NAMALWA (cell line): Measurements from ENCODE around the gene LRIG1.

Experiments
- DNase-seq: peaks from one replicate; pipeline ENCODE4 v3.0.0-alpha.2; 2015; ENCODE audit warnings: low spot score

LRIG1 gene

DNA sequence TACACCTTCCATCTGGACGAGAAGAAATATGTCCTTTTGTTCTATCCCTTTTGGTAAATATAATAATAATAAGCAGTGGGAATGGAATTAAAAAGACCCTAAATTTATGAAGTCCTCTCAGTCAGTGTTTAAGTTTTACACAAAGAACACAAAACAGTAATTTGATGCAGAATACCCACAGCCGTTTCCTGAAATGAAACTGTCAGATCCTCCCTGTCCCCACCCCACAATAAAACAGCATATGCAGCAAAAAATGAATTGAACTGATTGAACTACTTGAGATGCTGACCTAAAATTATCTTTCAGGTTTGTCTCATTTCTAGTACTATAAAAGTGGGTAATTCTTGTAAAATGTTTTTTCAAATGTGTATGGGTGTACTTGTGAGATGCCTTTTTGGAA lies 2.2 kb upstream of the LRIG1 start:
- DNase-seq = no peak

DNA sequence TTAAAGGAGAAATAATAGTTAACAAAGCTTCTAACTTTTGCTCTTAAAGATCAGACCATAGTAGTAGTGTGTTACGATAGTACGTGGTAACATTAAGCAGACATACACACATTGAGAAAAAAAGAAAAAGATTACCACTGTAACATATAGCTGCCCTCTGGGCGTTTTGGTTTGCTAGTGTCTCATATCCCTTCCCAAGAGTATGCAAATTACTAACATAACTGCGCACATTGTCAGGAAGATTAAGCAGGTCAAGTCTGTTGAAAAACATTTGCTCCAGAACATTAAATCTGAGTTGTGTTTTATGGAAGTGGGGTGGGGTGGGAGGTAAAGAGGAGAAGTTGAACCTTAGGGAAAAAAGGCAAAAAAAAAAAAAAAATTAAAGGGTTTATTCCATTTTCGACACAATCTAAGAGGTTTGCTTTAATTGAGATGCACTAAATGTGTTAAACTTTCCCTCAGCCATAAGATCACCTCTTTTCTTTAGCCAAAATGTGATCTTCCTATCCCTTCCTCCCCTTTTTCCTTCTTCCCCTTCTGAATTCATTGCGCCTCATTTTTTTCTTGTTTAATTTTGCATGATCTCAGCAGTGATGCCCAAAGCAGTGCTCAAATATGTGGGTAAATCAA lies 1.5 kb upstream of the LRIG1 start:
- DNase-seq = no peak

DNA sequence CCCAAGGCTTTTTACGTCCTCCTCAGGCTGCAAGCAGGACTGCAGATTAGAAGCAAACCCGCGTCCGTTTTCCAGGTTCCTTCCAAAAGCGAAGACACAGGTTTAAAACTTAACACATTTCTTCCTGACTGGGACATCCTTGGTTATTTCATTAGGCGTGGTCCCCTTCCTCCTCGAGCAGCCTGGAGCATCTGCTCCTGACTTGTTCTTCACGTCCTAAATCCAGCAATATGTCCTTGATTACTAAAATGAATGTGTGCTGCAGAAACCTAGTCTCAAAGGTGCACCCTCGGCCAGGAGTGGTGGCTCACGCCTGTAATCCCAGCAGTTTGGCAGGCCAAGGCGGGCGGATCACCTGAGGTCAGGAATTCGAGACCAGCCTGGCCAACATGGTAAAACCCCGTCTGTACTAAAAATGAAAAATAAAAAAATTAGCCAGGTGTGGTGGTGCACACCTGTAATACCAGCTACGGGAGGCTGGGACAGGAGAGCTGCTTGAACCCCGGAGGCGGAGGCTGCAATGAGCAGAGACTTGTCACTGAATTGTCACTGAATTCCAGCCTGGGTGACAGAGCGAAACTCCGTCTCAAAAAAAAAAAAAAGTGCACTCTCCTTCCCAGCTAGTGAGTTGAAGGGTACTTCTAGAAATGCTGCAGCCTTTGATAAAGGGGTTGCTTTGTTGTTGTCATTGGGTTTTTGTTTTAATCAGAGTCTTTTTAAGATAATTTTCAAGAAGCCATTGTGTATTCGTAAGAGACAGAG lies 842 bp upstream of the LRIG1 start:
- no peak for DNase-seq

DNA sequence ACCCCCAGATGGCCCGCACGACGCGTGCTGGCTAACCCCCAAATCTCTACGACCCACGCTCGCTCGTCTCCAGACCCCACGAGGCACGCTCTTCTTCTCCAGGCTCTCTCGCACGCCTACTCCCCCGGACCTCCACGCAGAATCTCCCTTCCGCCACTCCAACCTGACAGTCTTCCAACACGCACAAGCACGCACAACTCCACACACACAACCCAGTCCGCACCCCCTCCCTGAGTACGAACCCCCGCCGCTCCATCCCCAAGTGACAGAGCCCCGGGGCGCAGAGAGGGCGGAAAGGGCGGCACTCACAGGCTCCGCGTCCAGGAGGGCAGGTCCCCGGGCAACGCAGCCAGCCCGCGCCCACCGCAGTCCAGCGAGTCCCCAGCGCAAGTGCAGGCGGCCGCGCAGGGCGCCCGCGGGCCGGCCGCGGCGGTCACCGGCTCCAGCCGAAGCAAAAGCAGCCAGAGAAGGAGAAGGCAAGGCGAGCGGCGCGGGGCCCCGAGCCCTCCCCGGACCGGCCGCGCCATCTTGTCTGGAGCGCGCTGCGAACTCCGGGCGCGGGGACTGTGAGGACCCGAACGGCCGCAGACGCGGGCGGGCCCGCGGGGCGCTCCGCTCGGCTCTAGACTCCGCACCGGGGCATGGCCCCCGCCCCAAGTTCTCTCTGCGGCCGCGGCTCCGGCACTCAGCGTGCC lies 794 bp downstream of the LRIG1 start:
- DNase-seq = no peak

DNA sequence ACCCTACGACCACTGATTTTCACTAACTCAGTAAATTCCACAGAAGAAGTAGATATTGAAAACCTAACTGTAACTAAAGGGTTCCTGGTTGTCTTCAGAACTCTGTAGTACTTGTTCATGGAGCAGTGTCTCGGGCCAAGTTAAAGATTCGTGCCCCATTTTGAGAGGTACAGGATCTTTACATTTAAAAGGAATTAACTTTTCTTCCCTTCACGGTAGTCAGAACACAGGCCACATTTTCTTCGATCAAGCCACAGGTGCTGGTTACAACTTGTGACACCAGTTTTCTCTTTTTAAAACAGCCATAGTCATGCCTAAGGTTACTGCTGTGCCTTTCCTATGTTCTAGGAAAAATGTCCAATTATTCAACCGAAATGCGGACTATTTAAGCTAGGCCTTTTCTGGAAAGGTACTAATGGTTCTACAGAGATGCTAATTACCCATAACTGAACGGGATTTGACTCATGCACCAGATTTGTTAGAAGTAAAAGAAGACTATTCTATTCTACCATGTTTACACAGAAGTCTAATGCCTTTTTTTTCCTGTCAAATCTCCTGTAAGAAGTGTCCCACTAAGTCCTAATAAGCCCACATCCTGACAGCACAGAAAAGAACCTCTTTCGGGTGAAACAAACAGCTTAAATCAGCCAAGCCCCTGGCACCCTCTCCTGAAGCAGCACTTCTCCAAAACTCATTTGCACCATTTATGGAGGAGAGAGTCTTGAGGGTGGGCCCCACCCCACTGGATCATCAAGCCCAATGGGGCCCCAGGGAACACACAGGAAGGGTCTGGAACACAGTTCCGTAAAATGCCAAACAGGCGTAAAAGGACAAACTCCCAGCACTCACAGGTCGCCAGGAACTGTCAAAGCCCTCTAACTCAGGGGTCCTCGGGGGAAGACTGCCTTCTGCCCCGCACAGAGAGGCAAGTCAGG lies 1.9 kb downstream of the LRIG1 start:
- DNase-seq = no peak

DNA sequence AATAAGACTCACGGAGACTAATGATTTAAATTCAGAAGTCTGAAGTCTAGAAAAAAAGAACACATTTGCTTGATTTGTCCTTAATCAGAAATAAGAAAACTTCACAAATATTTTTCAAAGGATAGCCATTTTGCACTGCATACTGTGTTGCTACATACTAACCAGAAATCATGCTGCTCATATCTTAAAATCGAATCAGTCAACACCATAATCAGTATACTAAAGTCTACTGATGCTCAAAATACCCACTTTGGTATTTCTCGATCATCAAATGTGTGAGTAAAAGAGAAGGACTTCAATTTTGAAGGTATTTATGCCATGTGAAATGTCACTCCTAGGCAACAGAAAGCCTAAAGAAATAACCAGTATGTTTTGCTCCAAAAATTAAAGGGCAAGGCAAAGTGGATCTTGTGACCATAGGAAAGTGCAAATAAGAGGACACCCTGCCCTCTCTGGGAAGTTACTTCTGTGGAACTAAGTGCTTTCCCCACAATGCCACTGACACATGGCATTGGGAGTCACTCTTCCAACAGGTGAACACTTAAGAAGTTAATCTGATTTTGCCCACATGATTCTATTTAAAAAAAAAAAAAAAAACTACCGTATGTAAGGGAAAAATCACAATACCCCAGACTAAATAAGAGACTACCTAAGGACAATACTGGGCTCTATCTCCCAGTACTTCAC lies 2.7 kb downstream of the LRIG1 start:
- no peak for DNase-seq

DNA sequence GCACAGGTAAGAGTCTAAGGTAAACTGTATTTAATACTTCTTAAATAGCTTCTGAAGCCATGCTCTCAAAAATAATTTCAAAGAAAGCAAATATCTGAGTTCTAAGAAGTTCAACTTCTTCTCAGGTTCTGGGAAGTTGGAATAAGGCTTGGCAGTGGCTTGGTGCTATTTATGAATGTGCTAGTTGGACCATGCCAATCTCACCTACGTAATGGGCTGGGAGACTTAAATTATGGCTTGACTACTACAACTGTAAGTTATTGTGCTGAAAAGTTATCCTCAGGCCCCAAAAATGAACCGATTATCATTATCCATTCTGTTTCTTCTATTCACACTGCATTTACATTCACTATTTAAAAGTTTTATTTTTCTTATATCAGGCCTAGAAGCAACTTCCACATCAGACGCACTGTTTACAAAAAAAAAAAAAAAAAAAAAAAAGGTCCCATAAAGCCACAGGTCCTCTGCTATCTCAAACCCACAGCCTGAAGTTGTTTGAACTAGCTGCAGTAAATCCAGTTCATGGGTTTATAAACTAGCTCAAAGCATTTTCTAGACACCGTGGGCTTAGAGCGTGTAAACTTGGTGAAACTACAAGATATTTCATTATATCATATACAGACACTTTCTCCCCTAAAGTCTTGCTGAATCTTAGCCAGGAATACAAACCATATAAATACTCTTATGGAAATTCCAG lies 3.4 kb downstream of the LRIG1 start:
- DNase-seq = no peak

DNA sequence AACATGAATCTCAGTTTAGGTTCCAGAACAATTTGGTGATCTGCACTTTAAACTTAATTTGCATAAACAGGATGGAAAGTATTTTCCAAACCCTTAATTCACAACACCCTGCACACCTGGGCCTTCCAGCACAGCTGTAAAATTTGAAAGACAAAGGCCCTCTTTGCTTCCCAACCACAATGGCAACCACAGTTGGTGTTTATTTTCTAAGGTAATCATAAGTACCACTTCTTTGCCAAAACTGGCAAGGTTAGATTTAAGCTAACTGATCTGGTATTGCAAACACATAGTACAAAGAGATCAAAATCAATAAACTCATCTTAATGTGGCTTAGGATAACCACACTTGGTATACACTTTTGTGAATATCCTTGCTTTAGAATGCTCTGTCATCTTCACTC lies 4.1 kb downstream of the LRIG1 start:
- DNase-seq = no peak

DNA sequence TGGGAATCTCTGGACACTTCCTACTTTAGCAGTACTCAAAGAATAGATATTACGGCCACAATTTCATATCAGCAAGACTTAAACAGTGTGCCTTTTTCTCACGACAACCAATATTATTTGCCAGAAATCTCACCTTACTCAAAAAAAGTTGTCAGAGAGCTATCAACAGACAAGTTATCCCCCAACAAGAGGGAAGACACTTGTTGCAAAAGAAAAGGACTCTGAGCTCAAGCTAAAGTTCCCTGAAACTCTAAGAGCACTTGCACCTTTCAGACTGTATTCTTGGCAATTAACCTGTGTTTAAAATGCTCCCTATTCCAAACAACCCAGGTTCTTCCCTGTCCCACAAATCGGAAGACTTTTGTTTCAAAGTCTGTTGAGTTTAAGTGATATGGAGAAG lies 4.5 kb downstream of the LRIG1 start:
- DNase-seq = no peak

DNA sequence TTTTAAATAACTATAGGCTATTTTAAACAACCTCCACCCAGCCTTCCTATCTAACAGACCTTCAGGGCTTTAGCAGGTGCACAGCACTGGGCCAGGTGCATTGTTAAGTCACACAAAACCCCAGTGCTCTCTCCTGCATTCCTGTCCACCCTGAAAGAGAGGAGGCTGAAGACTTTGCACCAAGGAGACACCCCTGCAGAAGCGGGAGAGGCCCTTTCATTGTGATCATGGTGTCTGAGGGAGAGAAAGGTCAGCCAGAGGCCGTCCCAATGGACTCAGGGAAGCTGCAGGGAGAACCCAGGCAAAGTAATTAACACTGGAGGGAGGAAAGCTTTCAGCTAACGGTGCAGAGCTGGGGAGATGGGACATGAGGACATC lies 5.2 kb downstream of the LRIG1 start:
- DNase-seq = no peak

DNA sequence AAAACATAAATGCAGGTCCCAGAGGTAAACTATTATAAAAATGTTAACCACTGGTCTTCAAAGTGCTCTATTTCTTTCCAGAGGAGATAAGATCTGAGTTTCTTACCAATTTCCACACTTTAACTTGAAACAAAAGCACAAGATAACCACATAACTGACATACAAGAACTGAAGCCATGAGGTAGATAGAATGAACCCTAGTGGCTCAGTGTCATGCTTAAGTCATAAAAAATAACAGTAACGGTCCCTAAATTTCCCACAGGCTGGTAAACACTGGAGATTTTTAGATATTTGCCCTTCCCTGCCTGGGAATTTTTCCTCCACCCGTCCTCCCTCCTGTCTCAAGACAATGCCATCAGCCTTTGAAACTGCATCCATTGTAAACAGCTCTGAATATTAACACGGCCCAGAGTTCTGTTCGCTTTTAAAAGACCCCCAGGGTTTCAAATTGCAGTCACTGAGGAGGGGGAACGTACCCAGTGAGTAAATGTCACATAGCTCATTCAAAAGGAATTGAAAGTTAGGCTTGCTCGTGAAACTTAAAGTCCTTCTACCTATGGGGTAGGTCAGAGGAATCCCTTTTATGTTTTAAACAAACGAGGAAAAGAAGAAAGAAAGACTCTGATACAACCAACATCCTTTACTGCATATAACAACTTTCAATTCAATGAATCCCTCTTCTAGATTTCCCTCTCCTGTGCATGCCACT lies 5.7 kb downstream of the LRIG1 start:
- DNase-seq = no peak

DNA sequence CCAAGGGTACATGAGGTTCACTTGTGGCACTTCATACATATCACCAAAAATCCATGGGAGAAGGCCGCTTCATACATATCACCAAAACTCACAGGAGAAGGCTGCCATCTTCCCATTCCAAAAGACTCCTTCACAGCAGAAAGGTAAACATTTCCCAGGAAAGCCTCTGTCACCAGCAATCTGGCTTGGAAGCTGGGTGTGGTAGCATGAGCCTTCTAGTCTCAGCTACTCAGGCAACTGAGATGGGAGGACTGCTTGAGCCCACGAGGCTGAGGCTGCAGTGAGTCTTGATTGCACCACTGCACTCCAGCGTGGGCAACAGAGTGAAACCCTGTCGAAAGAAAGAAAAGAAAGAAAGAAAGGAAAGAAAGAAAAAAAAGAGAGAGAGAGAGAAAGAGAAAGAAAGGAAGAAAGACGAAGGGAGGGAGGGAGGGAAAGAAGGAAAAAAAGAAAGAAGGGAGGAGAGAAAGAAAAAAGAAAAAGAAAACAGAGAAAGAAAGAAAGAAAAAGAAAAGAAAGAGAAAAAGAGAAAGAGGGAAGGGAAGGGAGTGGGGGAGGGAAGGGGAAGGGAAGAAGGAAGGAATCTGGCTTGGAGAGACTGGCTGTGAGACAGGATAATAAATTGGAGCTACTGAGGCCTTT lies 7.2 kb downstream of the LRIG1 start:
- no peak for DNase-seq

DNA sequence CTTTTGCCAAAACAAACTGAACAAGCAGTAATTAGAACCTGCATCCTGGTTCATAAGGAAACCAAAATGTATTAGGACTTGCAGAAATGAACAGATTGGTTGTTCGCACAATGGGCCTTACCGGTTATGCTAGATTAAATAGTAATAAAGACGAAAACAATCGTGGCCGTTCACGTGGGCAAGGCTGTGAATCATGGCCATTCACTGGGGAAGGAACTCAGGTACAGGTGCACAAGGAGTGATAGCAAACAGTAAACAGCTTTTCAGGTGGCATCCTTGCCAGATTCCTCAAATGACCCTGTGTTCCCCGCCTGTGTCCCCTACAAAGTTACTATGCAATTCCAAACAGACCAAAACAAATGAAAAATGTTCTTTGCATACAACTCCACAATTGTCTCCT lies 8.2 kb downstream of the LRIG1 start:
- DNase-seq = no peak

DNA sequence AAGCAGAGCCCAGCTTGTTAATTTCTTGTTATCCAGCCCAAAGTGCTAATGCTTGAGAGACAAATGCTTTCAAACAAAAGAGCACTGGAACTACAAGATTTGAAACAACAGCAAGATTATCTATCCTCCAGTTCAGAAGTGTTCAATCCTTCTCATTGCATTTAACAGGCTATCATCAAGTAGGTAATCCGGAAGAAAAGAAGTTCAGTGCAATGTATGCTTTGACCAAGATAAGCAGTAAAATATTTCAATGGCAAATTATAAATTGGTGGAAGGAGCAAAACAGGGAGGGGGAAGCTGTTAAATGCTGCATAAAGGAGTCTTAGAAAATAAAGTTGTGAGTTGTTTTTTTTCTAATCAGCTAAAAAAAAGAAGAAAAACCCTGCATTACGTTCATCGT lies 8.8 kb downstream of the LRIG1 start:
- DNase-seq = no peak

DNA sequence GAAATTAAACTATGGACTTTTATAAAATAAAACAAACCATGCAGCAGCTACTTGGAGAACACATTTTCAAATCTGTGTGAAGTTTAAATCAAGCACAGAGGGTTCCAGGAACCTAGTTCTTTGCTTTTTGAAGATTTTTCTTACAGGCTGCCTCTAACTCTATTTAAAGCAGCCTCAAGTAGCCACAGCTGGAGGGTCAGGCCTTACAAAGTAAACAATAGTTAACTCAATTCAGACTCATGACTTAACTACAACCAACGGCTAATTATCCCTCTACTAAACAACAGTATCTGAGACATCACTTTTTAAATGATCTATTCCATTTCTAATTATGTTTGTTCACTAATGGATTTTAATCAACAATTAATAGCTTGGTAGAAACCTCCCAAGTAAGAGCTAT lies 9.8 kb downstream of the LRIG1 start:
- DNase-seq = no peak

DNA sequence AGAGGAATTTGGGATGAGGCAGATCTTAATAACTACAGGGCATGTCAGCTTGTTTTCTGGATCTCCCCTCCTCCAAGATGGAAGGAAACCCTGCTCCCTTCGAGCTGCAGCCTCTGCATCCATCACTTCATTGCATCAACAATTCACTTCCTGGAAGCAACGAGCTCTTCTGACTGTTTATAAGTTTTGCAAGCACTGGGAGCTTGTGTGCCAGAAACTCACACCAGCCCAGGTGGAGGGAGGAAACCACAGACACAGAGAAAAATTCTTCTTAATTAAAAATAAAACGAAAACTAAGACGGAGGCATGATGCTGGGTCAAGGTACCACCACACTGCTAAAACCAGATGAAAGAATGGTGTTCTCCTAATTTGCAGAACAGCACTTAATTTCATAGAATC lies 10.6 kb downstream of the LRIG1 start:
- DNase-seq = peak; percentile 52

DNA sequence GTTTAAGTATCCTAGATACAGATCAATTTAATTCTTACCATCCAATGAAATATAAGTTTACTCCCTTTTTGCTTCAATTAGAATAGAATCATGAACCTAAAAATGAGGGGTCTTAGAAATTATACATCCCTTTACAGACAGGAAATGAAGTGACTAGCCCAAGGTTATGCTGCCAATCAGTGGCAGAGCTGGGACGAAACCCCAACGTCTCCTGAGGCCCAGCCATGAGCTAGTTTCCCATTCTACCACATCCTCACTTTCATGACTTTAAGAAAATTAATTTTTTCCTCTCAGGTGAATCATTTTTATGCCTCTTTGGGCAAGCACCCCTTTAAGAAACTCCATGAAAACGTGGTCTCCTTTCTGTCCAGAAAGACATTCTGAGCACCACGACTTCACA lies 11.2 kb downstream of the LRIG1 start:
- DNase-seq = no peak

DNA sequence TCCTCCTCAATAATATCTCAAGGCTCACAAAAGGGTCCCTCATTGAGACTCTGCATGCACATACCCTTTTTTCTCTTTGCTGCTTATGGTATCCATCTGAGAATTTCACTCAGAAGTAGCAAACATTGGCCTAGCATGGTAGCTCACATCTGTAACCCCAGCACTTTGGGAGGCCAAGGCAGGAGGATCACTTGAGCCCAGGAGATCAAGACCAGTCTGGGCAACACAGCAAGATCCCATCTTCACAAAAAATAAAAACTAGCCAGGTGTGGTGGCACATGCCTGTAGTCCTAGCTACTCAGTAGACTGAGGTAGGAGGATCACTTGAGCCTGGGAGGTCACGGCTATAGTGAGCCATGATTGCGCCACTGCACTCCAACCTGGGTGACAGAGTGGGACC lies 11.7 kb downstream of the LRIG1 start:
- no peak for DNase-seq

DNA sequence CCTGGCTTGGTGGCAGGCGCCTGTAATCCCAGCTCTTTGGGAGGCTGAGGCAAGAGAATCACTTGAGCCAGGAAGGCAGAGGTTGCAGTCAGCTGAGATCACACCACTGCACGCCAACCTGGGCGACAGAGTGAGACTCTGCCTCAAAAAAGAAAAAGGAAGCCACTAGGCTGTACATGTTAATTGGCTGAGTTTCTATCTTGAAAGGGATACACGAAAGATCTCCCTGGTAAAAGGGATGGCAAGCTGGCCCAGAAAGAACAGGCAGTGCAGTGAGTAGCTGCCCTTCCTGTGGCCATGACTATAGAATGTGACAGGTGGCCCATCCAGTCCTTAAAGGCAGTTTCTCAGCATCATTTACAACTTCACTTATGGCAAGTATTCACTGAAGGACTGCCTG lies 12.3 kb downstream of the LRIG1 start:
- DNase-seq = no peak

DNA sequence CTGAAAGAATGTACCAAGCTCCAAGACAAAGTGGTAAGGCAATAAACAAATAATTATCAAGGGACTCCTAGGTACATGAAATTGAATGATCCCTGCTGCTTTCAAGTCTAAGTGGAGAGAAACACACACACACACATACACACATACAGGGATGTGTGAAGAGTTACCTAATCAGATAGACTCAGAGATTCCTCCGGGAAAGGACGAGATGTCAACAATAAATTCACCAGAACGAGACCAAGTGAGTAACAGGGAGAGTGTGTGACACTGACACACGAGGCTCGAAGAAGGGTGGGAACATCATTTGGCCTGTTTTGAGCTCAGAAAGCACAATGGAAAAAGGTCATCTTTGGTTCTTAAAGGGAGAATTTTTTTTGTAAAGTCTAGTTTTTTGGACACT lies 13.4 kb downstream of the LRIG1 start:
- DNase-seq = no peak
